RPMI8226 (cell line): ENCODE results near the gene LDB2.
"Not testable (repeated sequence)": the region's sequence is repeated elsewhere in the genome, so short reads cannot be mapped to it uniquely, and the experiment has no call there.

Source experiments
- DNase-seq: peaks from one replicate; pipeline ENCODE4 v3.0.0-alpha.2; 2015

LDB2 gene

GRCh38 chr4:16530688-16531635 is 367.5 kb downstream of the LDB2 start:
- DNase-seq: no peak

DNA sequence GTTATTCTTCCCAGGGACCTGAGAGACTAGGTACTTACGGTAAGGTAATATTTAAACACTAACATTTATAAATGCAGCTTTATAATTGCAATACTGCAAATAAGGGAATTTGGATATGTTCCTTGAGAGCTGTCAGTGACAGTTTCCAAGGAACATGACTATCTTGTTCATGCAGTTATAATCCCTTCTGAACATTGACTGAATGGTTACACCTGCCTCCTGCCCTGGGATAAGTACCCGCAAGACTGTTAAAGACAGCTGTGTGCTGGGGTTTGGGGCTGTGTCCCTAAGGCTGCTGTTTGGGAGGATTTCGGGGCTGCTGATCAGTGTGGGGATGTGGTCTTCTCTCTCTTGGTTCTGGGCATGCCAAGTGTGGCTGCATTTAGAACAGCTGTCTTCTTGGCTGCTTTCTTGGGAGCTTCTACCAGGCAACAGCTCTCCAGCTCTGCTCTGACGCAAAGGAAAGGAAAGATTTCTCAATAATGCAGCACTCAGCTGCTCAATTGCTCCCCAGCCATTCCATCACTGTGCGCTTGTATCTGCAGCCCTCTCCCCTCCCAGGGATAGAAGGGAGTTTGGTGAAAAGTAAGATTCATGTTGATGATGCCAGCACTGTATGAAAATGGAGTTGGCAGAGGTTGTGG is 373.4 kb downstream of the LDB2 start:
- DNase-seq: no peak

GRCh38 chr4:16524406-16524805 is 374.0 kb downstream of the LDB2 start:
- no peak for DNase-seq

DNA sequence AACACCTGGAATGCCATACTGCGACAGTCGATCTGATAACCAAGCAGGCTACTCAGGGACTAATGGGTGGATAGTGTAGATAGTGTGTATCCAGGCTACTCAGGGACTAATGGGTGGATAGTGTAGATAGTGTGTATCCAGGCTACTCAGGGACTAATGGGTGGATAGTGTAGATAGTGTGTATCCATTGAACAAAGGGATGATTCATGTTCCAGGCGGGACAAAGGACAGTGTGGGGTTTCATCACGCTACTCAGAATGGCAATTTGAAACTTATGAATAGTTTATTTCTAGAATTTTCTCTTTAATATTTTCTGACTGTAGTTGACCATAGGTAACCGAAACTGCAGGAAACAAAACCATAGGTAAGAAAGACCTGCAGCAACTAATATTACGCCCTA is 374.9 kb downstream of the LDB2 start:
- not testable (repeated sequence) for DNase-seq

DNA sequence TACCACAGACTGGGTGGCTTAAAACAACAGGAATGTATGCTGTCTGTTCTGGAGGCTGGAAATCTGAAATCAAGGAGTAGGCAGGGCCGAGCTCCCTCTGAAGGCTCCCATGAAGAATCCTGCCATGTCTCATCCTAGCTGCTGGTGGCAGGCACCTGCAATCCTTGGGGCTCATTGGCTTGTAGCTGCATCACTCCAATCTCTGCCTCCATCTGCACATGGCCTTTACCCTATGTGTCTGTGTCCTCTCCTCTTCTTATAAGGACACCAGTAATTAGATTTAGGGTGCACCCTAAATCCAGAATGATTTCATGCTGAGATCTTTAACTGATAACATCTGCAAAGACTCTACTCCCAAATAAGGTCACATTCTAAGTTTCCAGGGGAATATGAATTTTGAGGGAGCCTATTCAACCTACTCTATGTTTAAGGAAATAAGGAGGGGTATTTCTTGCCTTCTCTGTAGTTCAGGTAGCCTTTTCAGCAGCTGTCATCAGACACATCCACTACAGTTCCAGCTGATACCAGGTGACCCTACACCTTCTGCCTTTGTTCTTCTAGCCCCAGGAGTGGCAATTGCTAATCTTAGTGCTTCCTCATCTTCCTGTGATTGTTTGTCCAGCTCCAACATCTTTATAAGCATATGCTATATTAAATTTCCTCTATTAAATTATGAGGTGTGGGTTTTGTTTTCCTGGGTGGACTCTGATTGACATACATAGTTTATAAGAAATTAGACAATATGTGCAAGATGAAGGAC is 377.1 kb downstream of the LDB2 start:
- no peak for DNase-seq

GRCh38 chr4:16516796-16517439 is 381.5 kb downstream of the LDB2 start:
- peak; percentile 4 for DNase-seq

DNA sequence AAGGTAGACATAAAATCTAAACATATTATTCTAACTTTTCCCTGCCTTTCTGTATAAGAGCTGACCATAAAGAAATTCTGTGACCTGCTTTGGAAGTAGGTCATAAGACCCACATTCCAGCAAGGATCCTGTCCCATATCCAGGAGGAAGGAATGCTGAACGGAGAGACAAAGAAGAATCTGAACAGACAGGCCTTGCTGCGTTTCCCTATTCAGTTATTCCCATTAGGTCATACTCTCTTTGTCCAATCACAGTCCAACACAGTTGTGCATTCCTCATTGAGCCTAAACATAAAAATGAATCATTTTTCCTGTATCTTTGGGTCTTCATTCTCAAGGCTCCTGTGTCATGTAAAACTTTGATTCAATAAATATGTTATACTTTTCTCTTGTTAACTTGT is 384.6 kb downstream of the LDB2 start:
- DNase-seq: no peak

- no peak for DNase-seq
Observed at GRCh38 chr4:16508968-16509367, 389.5 kb downstream of the LDB2 start.

GRCh38 chr4:16505726-16506125 is 392.7 kb downstream of the LDB2 start:
- no peak for DNase-seq

DNA sequence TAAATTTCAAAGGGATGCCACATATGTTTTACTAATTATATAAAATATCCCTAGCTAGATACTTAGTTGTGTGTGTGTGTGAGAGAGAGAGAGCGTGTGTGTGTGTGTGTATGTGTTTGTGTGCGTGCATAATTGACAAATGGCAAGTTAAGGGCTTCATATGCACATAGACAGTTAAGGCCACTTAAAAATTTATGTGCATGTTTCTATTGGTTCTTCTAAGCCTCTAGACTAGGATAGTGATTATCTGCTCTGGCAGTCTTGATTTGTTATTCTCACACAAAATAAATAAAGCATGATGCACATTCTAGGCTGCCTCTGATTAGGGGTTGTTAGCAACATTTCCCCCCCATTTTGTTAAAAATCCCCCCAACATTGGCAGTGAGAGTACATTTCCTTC is 393.2 kb downstream of the LDB2 start:
- no peak for DNase-seq

DNA sequence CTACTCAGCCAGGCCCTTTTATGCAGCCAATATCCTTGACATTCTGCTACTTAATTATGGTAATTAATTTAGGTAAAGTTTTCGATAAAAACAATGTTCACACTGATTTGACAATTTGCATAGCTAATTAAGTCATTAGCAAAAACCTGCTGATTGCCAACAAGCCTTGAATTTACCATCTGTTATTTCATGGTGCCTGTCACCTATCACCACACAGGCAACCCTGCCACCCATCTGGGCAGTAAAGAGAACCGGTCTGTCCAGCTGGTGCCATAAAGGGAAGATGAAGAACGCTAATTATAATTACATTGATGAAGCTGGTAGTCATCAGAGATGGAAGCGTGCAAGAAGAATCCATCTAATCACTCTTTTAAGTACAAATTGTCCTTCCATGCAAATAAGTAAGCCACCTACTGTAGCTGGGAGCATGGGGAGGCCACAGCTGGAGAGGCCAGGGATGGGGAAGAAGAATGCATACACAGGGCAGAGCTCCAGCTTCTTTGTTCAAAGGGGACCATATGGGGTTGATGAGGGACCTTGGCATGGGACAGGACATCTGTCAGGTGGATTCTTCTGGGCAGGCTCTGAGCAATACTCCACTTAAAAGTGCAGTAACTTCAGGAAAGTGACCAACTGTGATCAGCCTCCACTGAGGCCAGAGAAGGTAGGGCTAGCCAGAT is 394.9 kb downstream of the LDB2 start:
- no peak for DNase-seq

DNA sequence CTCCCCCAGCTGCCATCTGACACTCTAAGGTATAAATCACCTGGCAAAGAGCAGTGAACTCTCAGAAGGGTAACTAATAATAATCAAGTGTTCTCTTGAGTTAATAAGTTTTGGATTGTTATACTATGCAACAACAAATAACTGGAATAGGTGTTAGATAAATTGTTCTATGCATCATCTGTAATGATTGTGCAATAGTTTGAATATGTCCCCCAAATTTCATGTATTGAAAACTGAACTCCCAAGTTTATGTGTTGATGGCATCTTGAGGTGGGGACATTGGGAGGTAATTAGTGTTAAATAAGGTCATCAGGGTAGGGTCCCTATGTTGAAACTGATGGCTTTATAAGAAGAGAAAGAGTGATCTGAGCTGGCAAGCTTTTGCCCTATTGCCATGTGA is 399.5 kb downstream of the LDB2 start:
- DNase-seq: no peak

GRCh38 chr4:16496501-16496900 is 401.9 kb downstream of the LDB2 start:
- no peak for DNase-seq

DNA sequence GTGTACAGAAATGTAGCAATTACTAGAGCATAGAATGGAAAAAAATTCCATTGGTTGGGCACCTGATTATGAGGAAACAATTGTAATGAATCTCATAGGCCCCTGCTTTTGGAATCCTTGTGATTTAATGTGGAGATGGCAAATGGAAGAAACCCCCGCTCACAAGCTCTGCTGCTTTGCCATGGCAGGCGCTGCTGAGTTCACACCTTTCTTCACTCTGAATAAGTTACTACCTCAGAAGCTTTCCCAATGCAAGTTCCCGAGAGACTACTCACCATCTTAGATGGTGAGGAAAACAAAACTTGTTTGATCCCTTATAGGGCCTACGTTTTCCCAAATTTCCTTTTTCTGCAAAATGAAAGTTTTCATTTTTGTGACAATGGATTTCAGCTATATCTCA is 405.6 kb downstream of the LDB2 start:
- DNase-seq: no peak

GRCh38 chr4:16489226-16489625 is 409.2 kb downstream of the LDB2 start:
- no peak for DNase-seq

DNA sequence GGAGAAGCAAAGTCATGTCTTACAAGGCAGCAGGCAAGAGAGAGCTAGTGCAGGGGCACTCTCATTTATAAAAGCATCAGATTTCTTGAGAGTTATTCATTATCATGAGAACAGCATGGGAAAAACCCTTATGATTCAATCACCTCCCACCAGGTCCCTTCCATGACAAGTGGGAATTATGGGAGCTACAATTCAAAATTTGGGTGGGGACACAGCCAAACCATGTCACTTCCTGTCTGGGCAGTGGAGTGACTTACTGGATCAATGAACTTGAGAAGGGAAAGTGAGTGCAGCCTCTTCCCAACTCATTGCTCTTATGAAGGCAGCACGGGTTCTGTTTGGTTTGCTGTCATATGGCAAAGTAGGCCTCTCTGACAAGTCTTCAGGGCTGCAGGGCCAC is 410.4 kb downstream of the LDB2 start:
- no peak for DNase-seq

DNA sequence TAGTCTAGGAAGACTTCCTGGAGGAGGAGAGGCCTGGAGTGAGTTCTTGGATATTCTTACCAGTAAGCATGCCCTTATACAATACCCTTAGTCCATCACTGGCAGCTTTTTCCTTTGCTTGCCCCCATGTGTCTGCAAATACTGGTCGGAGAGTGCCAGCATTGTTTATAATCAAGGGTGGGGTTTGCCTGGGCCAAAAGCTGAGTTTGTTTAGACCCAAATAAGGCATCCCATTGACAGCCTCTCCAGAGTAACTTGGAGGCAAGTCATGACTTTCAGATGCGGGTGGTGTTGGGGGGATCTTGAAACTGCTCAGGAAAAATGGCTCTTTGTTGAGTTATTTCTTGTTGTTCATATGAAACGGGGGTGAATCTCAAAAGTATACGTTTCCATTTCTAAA is 413.7 kb downstream of the LDB2 start:
- no peak for DNase-seq

- no peak for DNase-seq
Observed at GRCh38 chr4:16483540-16483939, 414.9 kb downstream of the LDB2 start.

- no peak for DNase-seq
Observed at GRCh38 chr4:16480011-16480410, 418.4 kb downstream of the LDB2 start.

- DNase-seq: no peak
Observed at GRCh38 chr4:16472537-16472936, 425.9 kb downstream of the LDB2 start.

DNA sequence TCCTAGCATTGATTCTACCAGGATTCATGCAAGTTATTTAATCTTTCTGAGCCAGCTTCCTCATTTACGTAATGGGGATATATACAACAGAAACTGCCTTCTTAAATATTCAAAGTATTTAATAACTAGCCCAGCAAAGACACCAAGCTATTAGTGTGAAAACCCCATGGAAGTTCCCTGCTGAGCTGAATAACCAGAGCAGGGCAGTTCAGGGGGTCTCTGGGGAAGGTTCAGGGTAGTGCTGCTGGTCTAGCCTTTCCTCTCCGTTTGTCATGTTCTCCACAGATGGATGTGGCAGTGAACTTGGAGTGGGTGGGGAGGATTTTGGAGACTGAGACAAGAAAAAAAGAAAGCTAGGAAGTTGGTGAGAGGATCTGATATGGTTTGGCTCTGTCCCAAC is 431.4 kb downstream of the LDB2 start:
- DNase-seq: no peak

- no peak for DNase-seq
Observed at GRCh38 chr4:16466581-16466980, 431.9 kb downstream of the LDB2 start.

GRCh38 chr4:16464651-16465050 is 433.8 kb downstream of the LDB2 start:
- no peak for DNase-seq
